ENCODE measurements around the gene RND2.

- TF ChIP-seq CTCF (IDR thresholded peaks at IDR 0.05; ENCODE audit: borderline replicate concordance, extremely low read depth, low read length, poor library complexity, severe bottlenecking) (no peak), EZH2 (IDR thresholded peaks at IDR 0.05; ENCODE audit: borderline replicate concordance, low read depth, low read length, severe bottlenecking) (no peak)
These were observed 18.3 kb downstream of the RND2 start for GRCh38 chr17:43043307-43043706.

All from DND-41 (cell line).